ENCODE measurements around the gene PAPOLB. TPM values are rescaled to one million over a fixed set of nuclear protein-coding genes. Genes with fewer than 3 reads are reported as not detected.

PAPOLB gene
- polyA plus RNA-seq, 2 of the 4 experiments (the other 2 are of a cell fraction): not detected

DNA sequence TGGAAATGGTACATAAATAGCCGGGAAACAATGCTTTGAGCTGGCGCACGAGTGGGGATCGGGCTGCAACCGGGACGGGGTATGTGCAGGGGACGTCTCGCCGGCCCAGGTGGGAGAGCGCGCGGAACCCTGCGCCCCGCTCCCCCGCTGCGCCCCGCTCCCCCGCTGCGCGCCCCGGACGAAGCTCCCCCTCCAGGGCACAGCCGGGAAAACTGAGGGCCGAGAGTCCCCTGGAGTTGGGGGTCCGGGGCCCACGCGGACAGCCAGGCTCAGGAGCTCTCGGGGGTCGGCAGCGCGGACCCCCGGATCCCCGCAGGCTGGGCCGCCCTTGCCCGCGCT is 21.2 kb upstream of the PAPOLB start:
- CTCF ChIA-PET: interaction anchor here (0.6 to 4.1 kb wide), 47 partner anchors 9 to 845 kb away, joined by 3 to 39 read pairs (median 4); no protein-coding TSS in a partner anchor
- TF ChIP-seq EP300 (IDR thresholded peaks at IDR 0.05): no peak
- no peak for TF ChIP-seq FOXS1 (CRISPR knock-in tag; IDR thresholded peaks at IDR 0.05)
- no peak for TF ChIP-seq SMC3 (IDR thresholded peaks at IDR 0.05)
- TF ChIP-seq, protein P1, sequence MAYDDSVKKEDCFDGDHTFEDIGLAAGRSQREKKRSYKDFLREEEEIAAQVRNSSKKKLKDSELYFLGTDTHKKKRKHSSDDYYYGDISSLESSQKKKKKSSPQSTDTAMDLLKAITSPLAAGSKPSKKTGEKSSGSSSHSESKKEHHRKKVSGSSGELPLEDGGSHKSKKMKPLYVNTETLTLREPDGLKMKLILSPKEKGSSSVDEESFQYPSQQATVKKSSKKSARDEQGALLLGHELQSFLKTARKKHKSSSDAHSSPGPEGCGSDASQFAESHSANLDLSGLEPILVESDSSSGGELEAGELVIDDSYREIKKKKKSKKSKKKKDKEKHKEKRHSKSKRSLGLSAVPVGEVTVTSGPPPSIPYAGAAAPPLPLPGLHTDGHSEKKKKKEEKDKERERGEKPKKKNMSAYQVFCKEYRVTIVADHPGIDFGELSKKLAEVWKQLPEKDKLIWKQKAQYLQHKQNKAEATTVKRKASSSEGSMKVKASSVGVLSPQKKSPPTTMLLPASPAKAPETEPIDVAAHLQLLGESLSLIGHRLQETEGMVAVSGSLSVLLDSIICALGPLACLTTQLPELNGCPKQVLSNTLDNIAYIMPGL (CRISPR knock-in tag; IDR thresholded peaks at IDR 0.05; ENCODE audit: borderline replicate concordance): no peak
- TF ChIP-seq NR3C1 (IDR thresholded peaks at IDR 0.05): no peak
- TF ChIP-seq HEYL (CRISPR knock-in tag; IDR thresholded peaks at IDR 0.05): no peak
- TF ChIP-seq, protein P2, sequence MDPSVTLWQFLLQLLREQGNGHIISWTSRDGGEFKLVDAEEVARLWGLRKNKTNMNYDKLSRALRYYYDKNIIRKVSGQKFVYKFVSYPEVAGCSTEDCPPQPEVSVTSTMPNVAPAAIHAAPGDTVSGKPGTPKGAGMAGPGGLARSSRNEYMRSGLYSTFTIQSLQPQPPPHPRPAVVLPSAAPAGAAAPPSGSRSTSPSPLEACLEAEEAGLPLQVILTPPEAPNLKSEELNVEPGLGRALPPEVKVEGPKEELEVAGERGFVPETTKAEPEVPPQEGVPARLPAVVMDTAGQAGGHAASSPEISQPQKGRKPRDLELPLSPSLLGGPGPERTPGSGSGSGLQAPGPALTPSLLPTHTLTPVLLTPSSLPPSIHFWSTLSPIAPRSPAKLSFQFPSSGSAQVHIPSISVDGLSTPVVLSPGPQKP (IDR thresholded peaks at IDR 0.05; ENCODE audit: low read depth, low read length): no peak
- TF ChIP-seq ZSCAN20 (CRISPR knock-in tag; IDR thresholded peaks at IDR 0.05): no peak
- no peak for TF ChIP-seq FOSL2 (IDR thresholded peaks at IDR 0.05)
- TF ChIP-seq FOSL2 (CRISPR knock-in tag; IDR thresholded peaks at IDR 0.05): no peak
- TF ChIP-seq MYC (IDR thresholded peaks at IDR 0.05; ENCODE audit: borderline replicate concordance, low read length): no peak
- no peaks in the 10 kb centered on the region for H3K9me3 ChIP-seq
- peak; percentile 5 to 10; a peak in 4 of 6 replicates for ATAC-seq
- POLR2A ChIA-PET: no interaction called here
- H3K4me1 ChIP-seq: 0 out of 3 replicates have a peak, but pooled peaks cover 4% of the 10 kb centered on the region
- 6% methylated on average over 15 of the region's 36 CpGs for WGBS (ENCODE audit: missing lambda C conversion rate)
- no peak for FAIRE-seq
- DNase-seq (ENCODE audit: low read depth in 1 of 2, low spot score in 1 of 2): peak in 1 of 2 experiments; percentile 20
- peak overlapping the region; percentile 63 to 87 for H3K27ac ChIP-seq
- H3K4me2 ChIP-seq: peak overlapping the region; percentile 99
- peak overlapping the region; percentile 71 for H3K4me3 ChIP-seq

DNA sequence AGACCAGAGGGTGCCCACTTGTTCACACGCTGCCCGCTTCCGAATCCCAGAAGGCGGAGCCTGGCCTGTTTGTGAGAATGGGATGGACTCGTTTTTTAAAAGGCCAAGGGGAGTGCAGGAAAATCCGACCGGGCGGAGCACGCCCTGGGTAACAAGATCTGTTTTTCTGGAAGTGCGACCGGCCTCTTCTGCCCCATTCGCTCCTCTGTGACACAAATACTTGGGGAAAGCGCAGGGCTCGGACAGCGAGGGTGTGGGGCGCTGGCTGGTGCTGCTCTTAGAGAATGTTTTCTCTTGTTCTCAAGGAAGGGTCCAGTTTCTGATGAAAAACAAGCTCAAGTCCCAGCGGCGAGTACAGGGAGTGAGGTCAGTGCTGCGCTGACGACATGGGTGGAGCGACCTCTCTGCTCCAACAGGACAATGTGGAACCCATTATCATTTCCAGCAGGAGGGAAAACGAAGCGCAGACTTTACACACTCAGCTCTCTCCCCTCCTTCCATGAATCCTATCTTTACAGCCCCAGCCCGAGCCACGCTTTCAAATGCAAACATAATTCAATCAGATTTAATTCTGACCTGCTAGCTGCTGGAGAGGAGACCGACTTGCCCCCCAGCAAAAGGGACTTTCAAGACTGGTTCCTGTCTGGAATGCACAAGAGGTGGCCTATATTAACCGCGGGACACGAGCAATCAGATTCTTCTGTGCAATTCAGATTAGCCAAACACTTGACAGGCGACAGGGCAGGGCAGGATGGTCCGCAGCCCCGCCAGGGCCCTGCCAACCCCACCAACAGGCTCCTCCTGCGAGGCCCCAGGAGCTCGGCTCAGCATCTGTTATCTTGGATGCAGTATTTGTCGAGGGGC is 20.6 kb upstream of the PAPOLB start:
- Histone ChIP-seq H3K9me3 (no peaks in the 10 kb centered on the region), H3K4me2 (peak overlapping the region; percentile 99), H3K4me1 (0 out of 3 replicates have a peak, but pooled peaks cover 4% of the 10 kb centered on the region), H3K27ac (peak overlapping the region in 1 of 2 experiments; percentile 87; a peak in 3 of 6 replicates), H3K4me3 (peak overlapping the region; percentile 71)
- WGBS (ENCODE audit: missing lambda C conversion rate): 82% methylated on average over 31 of the region's 35 CpGs
- DNase-seq (ENCODE audit: low read depth in 1 of 2, low spot score in 1 of 2) (no peak), FAIRE-seq (no peak), ATAC-seq (peak; percentile 3 to 10; a peak in 3 of 6 replicates)
- TF ChIP-seq, protein P3, sequence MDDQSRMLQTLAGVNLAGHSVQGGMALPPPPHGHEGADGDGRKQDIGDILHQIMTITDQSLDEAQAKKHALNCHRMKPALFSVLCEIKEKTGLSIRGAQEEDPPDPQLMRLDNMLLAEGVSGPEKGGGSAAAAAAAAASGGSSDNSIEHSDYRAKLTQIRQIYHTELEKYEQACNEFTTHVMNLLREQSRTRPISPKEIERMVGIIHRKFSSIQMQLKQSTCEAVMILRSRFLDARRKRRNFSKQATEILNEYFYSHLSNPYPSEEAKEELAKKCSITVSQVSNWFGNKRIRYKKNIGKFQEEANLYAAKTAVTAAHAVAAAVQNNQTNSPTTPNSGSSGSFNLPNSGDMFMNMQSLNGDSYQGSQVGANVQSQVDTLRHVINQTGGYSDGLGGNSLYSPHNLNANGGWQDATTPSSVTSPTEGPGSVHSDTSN (IDR thresholded peaks at IDR 0.05): no peak
- TF ChIP-seq MAZ (IDR thresholded peaks at IDR 0.05; ENCODE audit: borderline replicate concordance, low read depth, low read length) (no peak), RFX5 (IDR thresholded peaks at IDR 0.05) (no peak), RARB (CRISPR knock-in tag; IDR thresholded peaks at IDR 0.05) (no peak), PHF8 (IDR thresholded peaks at IDR 0.05; ENCODE audit: borderline replicate concordance, low read depth) (no peak), CHD2 (IDR thresholded peaks at IDR 0.05; ENCODE audit: low read length, partially characterized antibody) (no peak), EHF (CRISPR knock-in tag; IDR thresholded peaks at IDR 0.05) (no peak), HOXB13 (CRISPR knock-in tag; IDR thresholded peaks at IDR 0.05; ENCODE audit: low read depth) (no peak), ZNF302 (CRISPR knock-in tag; IDR thresholded peaks at IDR 0.05) (no peak), FOSL2 (IDR thresholded peaks at IDR 0.05) (no peak), FOSL2 (CRISPR knock-in tag; IDR thresholded peaks at IDR 0.05) (no peak)
- TF ChIP-seq, protein P4, sequence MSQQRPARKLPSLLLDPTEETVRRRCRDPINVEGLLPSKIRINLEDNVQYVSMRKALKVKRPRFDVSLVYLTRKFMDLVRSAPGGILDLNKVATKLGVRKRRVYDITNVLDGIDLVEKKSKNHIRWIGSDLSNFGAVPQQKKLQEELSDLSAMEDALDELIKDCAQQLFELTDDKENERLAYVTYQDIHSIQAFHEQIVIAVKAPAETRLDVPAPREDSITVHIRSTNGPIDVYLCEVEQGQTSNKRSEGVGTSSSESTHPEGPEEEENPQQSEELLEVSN (IDR thresholded peaks at IDR 0.05; ENCODE audit: borderline replicate concordance, low read depth): no peak
- TF ChIP-seq, protein P1 (CRISPR knock-in tag; IDR thresholded peaks at IDR 0.05; ENCODE audit: borderline replicate concordance): no peak
- TF ChIP-seq, protein P5, sequence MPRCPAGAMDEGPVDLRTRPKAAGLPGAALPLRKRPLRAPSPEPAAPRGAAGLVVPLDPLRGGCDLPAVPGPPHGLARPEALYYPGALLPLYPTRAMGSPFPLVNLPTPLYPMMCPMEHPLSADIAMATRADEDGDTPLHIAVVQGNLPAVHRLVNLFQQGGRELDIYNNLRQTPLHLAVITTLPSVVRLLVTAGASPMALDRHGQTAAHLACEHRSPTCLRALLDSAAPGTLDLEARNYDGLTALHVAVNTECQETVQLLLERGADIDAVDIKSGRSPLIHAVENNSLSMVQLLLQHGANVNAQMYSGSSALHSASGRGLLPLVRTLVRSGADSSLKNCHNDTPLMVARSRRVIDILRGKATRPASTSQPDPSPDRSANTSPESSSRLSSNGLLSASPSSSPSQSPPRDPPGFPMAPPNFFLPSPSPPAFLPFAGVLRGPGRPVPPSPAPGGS (IDR thresholded peaks at IDR 0.05): no peak
- ChIA-PET POLR2A (no interaction called here), CTCF (interaction anchor here (0.6 to 4.1 kb wide), 23 partner anchors 8 to 844 kb away, joined by 3 to 39 read pairs (median 5); no protein-coding TSS in a partner anchor)

Data from A549 (cell line).